GM12878 (cell line): ENCODE data around the gene CACHD1. TPM values are rescaled to one million over a fixed set of nuclear protein-coding genes. Genes with fewer than 3 reads are reported as not detected.

Source experiments
- ATAC-seq: fragments of 200-7000 bp; cut with Tn5 transposase; 3 replicates; pipeline ENCODE4 v1.9.1; 2020; ENCODE audit warnings: mild to moderate bottlenecking, moderate library complexity
- BruUV-seq: library from RNA; stranded (reverse); fragments of 400-500 nt; replicated peaks from 2 replicates; lab custom pipeline; 2021; lab: Mats Ljungman, UMichigan
- CTCF ChIA-PET: fragments of 300-600 bp; sonication (Branson Sonifier 250); formaldehyde crosslinking; extraction: SDS; loops from one replicate; lab custom pipeline; 2021; ENCODE audit warnings: inconsistent platforms; lab: Yijun Ruan, JAX
- POLR2A ChIA-PET: fragments of 350-600 bp; formaldehyde crosslinking; extraction: SDS; loops from one replicate; lab custom pipeline; 2021; ENCODE audit warnings: inconsistent platforms; lab: Charles Lee
- RAD21 ChIA-PET: fragments of 300-600 bp; sonication (Branson Sonifier 250); formaldehyde crosslinking; loops from one replicate; lab custom pipeline; 2023; ENCODE audit warnings: antibody characterized with exemption; ENCODE audit not compliant: unreplicated experiment; lab: Charles Lee
- SMC1A ChIA-PET: fragments of 300-600 bp; sonication (Branson Sonifier 250); formaldehyde crosslinking; loops from one replicate; lab custom pipeline; 2023; ENCODE audit not compliant: unreplicated experiment, uncharacterized antibody; lab: Charles Lee
- DNase-seq: peaks from one replicate; pipeline ENCODE4 v3.0.0-alpha.2; 2011; ENCODE audit warnings: low read depth, low spot score
- FAIRE-seq: peaks from 3 replicates; lab custom pipeline; 2011; peaks lifted over from hg19 to GRCh38; lab: Jason Lieb, UNC
- H2AFZ ChIP-seq: 2 replicates; pipeline ENCODE4 v1.6.0; 2011; ENCODE audit warnings: low read depth, low read length, control low read depth; ENCODE audit not compliant: control insufficient read depth
- H3K27ac ChIP-seq: 2 replicates; pipeline ENCODE4 v1.5.1; 2011; ENCODE audit warnings: control low read depth; ENCODE audit not compliant: control insufficient read depth, insufficient read depth
- H3K27me3 ChIP-seq, 2 experiments: replicated peaks in 1 of 2; 2 replicates each; pipeline versions ENCODE4 v1.6.0 to v1.6.1; 2011; ENCODE audit warnings: low read length in 1 of 2; ENCODE audit not compliant: control insufficient read depth in 2 of 2, insufficient read depth in 2 of 2
- H3K36me3 ChIP-seq, 2 experiments: 2 replicates each; pipeline ENCODE4 v1.5.1; 2011; ENCODE audit warnings: low read length in 1 of 2; ENCODE audit not compliant: control insufficient read depth in 2 of 2, insufficient read depth in 2 of 2
- H3K4me1 ChIP-seq: 2 replicates; pipeline ENCODE4 v1.6.1; 2011; ENCODE audit warnings: mild to moderate bottlenecking, low read length, moderate library complexity, mixed read lengths; ENCODE audit not compliant: control insufficient read depth, insufficient read depth
- H3K4me2 ChIP-seq: 2 replicates; pipeline ENCODE4 v1.6.0; 2011; ENCODE audit warnings: control low read depth; ENCODE audit not compliant: control insufficient read depth, insufficient read depth
- H3K4me3 ChIP-seq: fragments of 200-600 bp; sonication (generic); 2 replicates; pipeline ENCODE4 v1.5.1; 2016
- H3K79me2 ChIP-seq: 2 replicates; pipeline ENCODE4 v1.6.0; 2011; ENCODE audit warnings: low read length; ENCODE audit not compliant: control insufficient read depth, insufficient read depth
- H3K9ac ChIP-seq: 2 replicates; pipeline ENCODE4 v1.8.0; 2011; ENCODE audit warnings: low read length, control low read depth, mixed read lengths; ENCODE audit not compliant: control insufficient read depth, insufficient read depth
- H3K9me3 ChIP-seq: replicated peaks from 3 replicates; pipeline ENCODE4 v1.5.1; 2011; ENCODE audit warnings: mild to moderate bottlenecking, low read length; ENCODE audit not compliant: control insufficient read depth, insufficient read depth
- H4K20me1 ChIP-seq: 2 replicates; pipeline ENCODE4 v1.6.0; 2011; ENCODE audit not compliant: control insufficient read depth, insufficient read depth
- CEBPB ChIP-seq, 2 experiments: fragments of 150-350 bp in 1 of 2; IDR thresholded peaks; 2 replicates each; pipeline ENCODE4 v1.6.1; 2012 to 2014; ENCODE audit warnings: low read depth in 2 of 2, low read length in 2 of 2, borderline replicate concordance in 1 of 2, inconsistent platforms in 1 of 2
- CHD2 ChIP-seq: IDR thresholded peaks from 2 replicates; pipeline ENCODE4 v1.6.1; 2011; ENCODE audit warnings: low read depth, low read length, improper control_type of control experiment, borderline replicate concordance
- MYC ChIP-seq: IDR thresholded peaks from 2 replicates; pipeline ENCODE4 v1.6.1; 2011; ENCODE audit warnings: mild to moderate bottlenecking, low read length, moderate library complexity, inconsistent platforms; ENCODE audit not compliant: insufficient read depth, insufficient replicate concordance, insufficient read length, severe bottlenecking
- TBL1XR1 ChIP-seq: IDR thresholded peaks from 2 replicates; pipeline ENCODE4 v1.6.1; 2012; ENCODE audit warnings: low read depth, low read length, improper control_type of control experiment
- USF1 ChIP-seq: IDR thresholded peaks from 2 replicates; pipeline ENCODE4 v1.6.1; 2011; ENCODE audit warnings: borderline replicate concordance, low read depth, mild to moderate bottlenecking, moderate library complexity, mixed read lengths, low read length; ENCODE audit not compliant: insufficient read depth; ENCODE audit errors: extremely low read length
- WGBS: methylation state at CpG from one replicate; pipeline ENCODE4 v1.1.6; 2016; ENCODE audit warnings: low lambda C conversion rate; ENCODE audit not compliant: insufficient replicate concordance, insufficient coverage; ENCODE audit errors: missing lambda C conversion rate; 5-methylcytosine and 5-hydroxymethylcytosine counted together
- in situ Hi-C: fragments of 300-500 bp; cut with MboI; formaldehyde crosslinking; loops from 9 replicates; pipeline ENCODE4 v1.14.3; 2018; ENCODE audit warnings: mixed read lengths
- intact Hi-C: fragments of 100-400 bp; cut with micrococcal nuclease; formaldehyde crosslinking; loops from one replicate; pipeline ENCODE4 v1.14.2; 2022; ENCODE audit not compliant: unreplicated experiment
- polyA plus RNA-seq, 11 experiments: library from polyadenylated mRNA; depleted of rRNA in 4 of 11; unstranded in 6 of 11; stranded (reverse) in 5 of 11; fragments of >200 nt; fragmentation: Nextera tagmentation in 4 of 11; fragmentation: Illumina TruSeq in 1 of 11; extraction: Ambion mirVana in 4 of 11; extraction: Trizol in 1 of 11; gene quantifications; 1 replicate in 1 of 11; 2 replicates in 10 of 11; pipeline versions ENCODE4 v1.2.1 to v1.2.3, GENCODE V29; 2011 to 2016; ENCODE audit warnings: inconsistent platforms in 2 of 11, missing spikeins in 2 of 11, low read depth in 1 of 11
- total RNA-seq, 4 experiments: library from RNA; depleted of rRNA in 3 of 4; stranded (reverse); fragments of >200 nt in 3 of 4; fragmentation: Illumina TruSeq in 1 of 4; extraction: Trizol in 1 of 4; gene quantifications; 2 replicates each; pipeline versions ENCODE4 v1.2.1 to v1.2.3, GENCODE V29; 2013 to 2021

Gene CACHD1
- total and polyA plus RNA-seq, 10 of the 15 experiments (the other 5 are each of a cell fraction or from before 2014, with no cell fraction given): 0.03 TPM; not detected in 9

DNA sequence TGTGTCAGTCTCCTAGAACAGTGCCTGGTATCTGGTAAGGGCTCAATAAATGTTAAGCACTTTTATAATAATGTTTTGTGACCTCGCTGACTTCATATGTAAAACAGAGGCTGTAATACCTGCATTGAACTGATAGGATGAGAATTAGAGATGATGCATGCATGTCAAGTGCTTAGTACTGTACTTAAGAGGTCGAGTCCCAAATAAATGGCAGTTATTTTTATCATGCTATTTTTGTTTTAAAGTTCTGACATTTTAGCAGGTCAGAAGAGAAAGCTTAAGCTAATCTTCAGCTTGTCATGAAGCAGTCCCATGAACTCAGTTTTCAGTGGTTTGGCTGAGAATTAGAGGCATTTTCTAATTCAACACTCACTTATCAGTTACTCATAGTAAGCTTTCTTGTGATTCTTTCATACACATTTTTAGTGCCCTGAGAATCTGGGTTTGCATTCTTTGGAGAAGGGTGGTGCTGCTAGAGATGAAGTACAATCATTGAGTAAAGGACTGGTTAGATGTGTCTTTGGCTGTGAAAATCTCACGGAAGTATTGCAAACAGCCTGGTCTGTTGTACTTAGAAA lies 199.3 kb downstream of the CACHD1 start:
- TF ChIP-seq TBL1XR1 (no peak), CHD2 (no peak), USF1 (no peak), MYC (no peak), CEBPB (IDR thresholded peaks at IDR 0.05; ENCODE audit: borderline replicate concordance in 1 of 2, low read depth in 2 of 2, low read length in 2 of 2) (no peak)
- TF ChIP-seq, all 136 proteins: peak for 0
- POLR2A ChIA-PET: no interaction called here
- H3K27ac ChIP-seq: no peak overlapping the region
- DNase-seq (no peak), FAIRE-seq (no peak), ATAC-seq (no peak)
- H2AFZ ChIP-seq: no peak overlapping the region
- no peaks in the 10 kb centered on the region for H4K20me1 ChIP-seq
- no peaks in the 10 kb centered on the region for H3K36me3 ChIP-seq
- peaks cover 0 to 3% of the 10 kb centered on the region in 2 experiments; a peak in 1 of 4 replicates for H3K27me3 ChIP-seq
- H3K9ac ChIP-seq: no peak overlapping the region
- SMC1A ChIA-PET: no interaction called here
- in situ Hi-C loops (no loop called here), intact Hi-C loops (no loop called here)
- no peaks in the 10 kb centered on the region for H3K4me1 ChIP-seq
- H3K4me3 ChIP-seq: no peak overlapping the region
- no peaks in the 10 kb centered on the region for H3K79me2 ChIP-seq
- H3K4me2 ChIP-seq: no peak overlapping the region
- no peaks in the 10 kb centered on the region for H3K9me3 ChIP-seq
- WGBS: 19% methylated on average over 3 of the region's 3 CpGs
- CTCF ChIA-PET: interaction anchor here (1.6 kb wide), 1 partner anchor 10 kb away, joined by 4 read pairs; no protein-coding TSS in a partner anchor
- no TSS peak for BruUV-seq
- RAD21 ChIA-PET: no interaction called here
